GM12874 (cell line): ENCODE results near the gene GCHFR.

Source experiments
- TF ChIP-seq, protein P1 (sequence below): IDR thresholded peaks from 2 replicates; pipeline ENCODE4 v1.5.1; 2011; ENCODE audit warnings: low read depth, mild to moderate bottlenecking, control low read depth, low read length, moderate library complexity; ENCODE audit not compliant: insufficient read depth

Gene GCHFR

DNA sequence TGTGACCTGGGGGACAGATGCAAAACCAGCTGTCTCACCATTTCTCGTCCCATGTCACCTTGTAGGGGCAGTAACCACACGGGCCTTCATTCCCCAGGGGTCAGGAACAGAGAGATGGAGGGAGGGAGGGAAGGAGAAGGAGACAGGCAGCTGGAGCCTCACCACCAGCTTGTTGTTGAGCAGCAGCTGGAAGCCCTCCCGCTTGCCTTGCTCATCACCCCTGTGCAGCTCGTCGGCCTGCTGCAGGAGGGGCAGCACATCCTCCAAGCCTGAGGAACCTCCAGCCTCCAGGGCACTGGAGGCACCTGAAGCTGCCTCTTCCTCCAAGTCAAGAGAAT lies 19.1 kb upstream of the GCHFR start:
- TF ChIP-seq, protein P1, sequence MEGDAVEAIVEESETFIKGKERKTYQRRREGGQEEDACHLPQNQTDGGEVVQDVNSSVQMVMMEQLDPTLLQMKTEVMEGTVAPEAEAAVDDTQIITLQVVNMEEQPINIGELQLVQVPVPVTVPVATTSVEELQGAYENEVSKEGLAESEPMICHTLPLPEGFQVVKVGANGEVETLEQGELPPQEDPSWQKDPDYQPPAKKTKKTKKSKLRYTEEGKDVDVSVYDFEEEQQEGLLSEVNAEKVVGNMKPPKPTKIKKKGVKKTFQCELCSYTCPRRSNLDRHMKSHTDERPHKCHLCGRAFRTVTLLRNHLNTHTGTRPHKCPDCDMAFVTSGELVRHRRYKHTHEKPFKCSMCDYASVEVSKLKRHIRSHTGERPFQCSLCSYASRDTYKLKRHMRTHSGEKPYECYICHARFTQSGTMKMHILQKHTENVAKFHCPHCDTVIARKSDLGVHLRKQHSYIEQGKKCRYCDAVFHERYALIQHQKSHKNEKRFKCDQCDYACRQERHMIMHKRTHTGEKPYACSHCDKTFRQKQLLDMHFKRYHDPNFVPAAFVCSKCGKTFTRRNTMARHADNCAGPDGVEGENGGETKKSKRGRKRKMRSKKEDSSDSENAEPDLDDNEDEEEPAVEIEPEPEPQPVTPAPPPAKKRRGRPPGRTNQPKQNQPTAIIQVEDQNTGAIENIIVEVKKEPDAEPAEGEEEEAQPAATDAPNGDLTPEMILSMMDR: no peak

DNA sequence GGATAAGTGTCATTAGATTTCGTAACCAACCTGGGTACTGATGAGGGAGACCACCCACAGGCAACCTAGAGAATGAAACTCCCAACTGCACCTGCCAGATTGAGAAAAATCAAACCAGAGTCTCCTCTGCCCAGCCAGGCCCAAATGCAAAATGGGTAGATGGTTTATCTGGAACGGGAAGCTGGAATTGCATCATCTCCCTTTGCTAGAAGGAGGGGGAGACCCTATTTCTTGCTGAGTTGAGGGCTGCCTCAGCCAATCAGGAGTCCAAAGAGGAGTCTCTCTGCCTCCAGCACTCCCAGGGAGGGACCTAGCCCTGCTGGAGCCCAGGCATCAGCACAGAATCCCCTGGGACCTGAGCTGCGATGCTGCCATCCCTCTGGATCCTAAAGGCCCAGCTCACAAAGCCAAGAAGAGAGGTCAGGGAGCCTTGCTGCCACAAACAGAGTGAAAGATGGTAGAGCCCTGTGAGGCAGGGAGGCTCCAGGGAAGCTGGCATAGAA lies 16.9 kb upstream of the GCHFR start:
- TF ChIP-seq, protein P1: no peak

DNA sequence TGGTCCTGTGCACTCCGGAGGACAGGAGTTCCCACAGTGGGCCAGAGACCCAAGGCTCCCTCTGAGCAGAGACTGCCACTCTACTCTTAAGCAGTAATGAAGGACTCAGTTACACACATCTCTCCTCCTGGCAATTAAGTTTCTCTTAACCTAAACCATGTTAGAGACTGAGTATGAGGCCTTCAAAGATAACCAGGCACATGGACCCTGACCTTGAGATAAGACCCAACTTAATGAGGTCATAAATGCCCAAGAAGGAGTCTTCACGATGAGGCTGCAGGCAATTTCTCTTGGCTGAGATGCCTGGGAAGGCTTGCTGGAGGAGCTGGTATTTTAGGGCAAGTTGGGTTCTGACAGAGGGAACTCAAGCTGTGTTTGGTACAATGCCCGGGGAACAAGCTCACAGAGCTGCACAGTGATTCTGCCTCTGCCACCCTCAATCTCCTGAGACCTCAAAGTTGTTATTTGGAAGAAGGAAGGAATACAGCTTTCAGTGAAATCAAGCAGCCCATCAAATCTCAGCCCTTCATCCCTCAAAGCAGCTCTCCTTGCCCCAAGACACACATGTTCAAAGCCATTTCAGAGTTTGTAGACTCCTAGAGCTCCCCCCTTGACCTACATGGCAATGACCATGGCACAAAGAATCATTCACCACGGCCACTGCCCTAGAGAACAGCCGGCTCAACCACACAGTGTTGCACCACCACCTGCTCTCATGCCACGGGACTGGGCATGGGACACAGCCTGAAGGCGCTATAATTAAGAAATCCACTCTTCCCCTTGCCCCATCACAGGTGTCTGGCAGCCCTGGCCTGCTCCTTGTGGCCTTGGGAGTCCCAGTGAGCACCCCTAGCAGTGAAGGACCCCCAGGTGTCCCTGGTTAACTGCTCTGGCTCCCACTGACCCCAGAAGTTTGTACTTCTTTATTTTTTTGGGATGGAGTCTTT lies 15.9 kb upstream of the GCHFR start:
- TF ChIP-seq, protein P1: no peak

DNA sequence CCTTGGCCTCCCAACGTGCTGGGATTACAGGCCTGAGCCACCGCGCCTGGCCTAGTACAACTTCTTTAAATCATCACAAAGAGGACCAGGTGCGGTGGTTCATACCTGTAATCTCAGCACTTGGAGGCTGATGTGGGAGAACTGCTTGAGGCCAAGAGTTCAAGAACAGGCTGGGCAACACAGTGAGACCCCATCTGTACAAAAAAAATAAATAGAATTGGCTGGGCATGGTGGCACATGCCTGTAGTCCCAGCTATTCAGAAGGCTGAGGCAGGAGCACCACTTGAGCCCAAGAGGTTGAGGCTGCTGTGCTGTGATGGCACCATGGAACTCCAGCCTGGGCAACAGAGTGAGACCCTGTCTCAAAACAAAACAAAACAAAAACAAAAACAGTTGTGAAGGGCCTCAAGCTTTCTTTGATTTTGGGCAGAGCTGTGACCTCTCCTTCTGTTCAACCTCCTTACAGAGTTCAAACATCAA lies 14.7 kb upstream of the GCHFR start:
- TF ChIP-seq, protein P1: no peak

DNA sequence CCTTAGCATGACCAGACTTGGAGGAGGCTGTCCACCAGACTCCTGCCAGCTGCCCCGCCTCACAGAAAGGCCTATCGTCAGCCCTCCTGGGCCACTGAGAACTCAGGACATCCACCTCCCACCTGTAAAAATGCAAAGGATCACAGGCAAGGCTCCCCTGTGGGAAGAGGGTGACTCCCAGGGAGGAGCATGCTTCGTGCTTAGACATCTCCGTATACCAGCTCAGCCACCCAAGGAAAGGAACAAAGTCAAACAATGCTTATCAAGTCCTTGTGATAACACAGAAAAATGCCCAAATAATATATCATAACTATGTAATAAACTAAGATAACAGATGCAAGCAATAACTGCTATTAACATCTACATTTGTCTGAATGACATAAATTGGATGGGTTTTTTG lies 13.0 kb upstream of the GCHFR start:
- TF ChIP-seq, protein P1: no peak

DNA sequence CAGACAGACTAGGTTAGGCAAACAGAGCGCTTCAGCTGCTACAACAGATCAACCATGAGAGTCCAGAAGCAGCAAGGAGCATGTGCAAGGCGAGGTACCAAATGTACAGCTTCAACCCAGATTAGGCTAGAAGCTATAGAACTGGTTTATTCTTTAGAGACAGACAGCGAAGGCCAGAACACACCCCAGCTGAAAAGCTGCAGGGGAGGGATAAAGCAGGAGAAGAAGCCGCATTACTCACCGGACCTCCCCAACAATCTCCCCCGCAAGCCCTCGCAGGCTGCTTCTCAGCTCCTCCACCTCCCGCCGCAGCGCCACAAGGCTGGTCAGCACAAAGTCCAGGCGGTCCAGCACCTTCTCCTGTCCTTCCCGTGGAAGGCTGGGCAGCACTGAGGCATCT lies 12.1 kb upstream of the GCHFR start:
- TF ChIP-seq, protein P1: no peak

DNA sequence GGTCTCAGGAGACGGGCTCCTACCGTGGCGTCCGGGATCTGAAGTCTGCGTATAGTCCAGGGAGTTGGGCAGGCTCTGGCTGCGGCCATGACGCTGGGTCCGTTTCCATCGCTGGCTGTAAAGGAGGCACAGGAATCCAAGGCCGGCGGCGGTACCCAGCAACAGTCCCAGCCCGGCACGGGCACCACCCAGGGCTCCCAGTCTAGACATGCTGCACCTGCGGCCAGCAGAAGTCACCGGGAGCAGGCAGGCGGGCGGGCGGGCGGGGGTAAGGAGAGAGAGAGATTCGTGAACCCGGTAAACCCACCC lies 9.3 kb upstream of the GCHFR start:
- TF ChIP-seq, protein P1: no peak
